Fibroblast of lung (primary cell): ENCODE data around the gene APOM. TPM values are rescaled to one million over a fixed set of nuclear protein-coding genes. Genes with fewer than 3 reads are reported as not detected.

Experiments
- DNase-seq, 2 donors: peaks; one replicate each; pipeline versions ENCODE4 v3.0.0 to v3.0.0-alpha.2; 2010; ENCODE audit warnings: low read depth in 2 of 2
- H2AFZ ChIP-seq: 2 replicates; pipeline ENCODE4 v1.5.1; 2012; ENCODE audit warnings: low read length, control low read depth, inconsistent platforms
- H3K27ac ChIP-seq: 2 replicates; pipeline ENCODE4 v1.5.1; 2011; ENCODE audit warnings: low read length, control low read depth; ENCODE audit not compliant: insufficient read depth
- H3K27me3 ChIP-seq: 2 replicates; pipeline ENCODE4 v1.5.1; 2011; ENCODE audit warnings: mild to moderate bottlenecking, low read length; ENCODE audit not compliant: control insufficient read depth, insufficient read depth
- H3K36me3 ChIP-seq: 2 replicates; pipeline ENCODE4 v1.5.1; 2011; ENCODE audit warnings: low read length; ENCODE audit not compliant: control insufficient read depth, insufficient read depth
- H3K4me1 ChIP-seq: 2 replicates; pipeline ENCODE4 v1.5.1; 2011; ENCODE audit warnings: low read length; ENCODE audit not compliant: control insufficient read depth, insufficient read depth; ENCODE audit errors: extremely low read depth
- H3K4me2 ChIP-seq: 2 replicates; pipeline ENCODE4 v1.5.1; 2011; ENCODE audit warnings: low read length, control low read depth; ENCODE audit not compliant: insufficient read depth; ENCODE audit errors: extremely low read depth
- H3K4me3 ChIP-seq, 4 experiments: fragments of 200-600 bp in 1 of 4; sonication (generic) in 1 of 4; replicated peaks in 1 of 4; 2 replicates each; pipeline ENCODE4 v1.5.1; 2011 to 2016; ENCODE audit warnings: low read length in 4 of 4, low read depth in 3 of 4, mild to moderate bottlenecking in 3 of 4, control low read depth in 2 of 4, inconsistent platforms in 1 of 4, mixed read lengths in 1 of 4; ENCODE audit not compliant: insufficient read depth in 1 of 4; ENCODE audit errors: control extremely low read depth in 1 of 4
- H3K79me2 ChIP-seq: 2 replicates; pipeline ENCODE4 v1.5.1; 2012; ENCODE audit warnings: mild to moderate bottlenecking, low read length, inconsistent platforms; ENCODE audit not compliant: control insufficient read depth, insufficient read depth
- H3K9ac ChIP-seq: 2 replicates; pipeline ENCODE4 v1.5.1; 2011; ENCODE audit warnings: mild to moderate bottlenecking, low read length, control low read depth; ENCODE audit not compliant: insufficient read depth
- H3K9me3 ChIP-seq: 2 replicates; pipeline ENCODE4 v1.5.1; 2012; ENCODE audit warnings: low read depth, low read length; ENCODE audit not compliant: control insufficient read depth, insufficient read depth
- H4K20me1 ChIP-seq: 2 replicates; pipeline ENCODE4 v1.5.1; 2011; ENCODE audit warnings: low read length; ENCODE audit not compliant: control insufficient read depth, insufficient read depth; ENCODE audit errors: extremely low read depth
- EZH2 ChIP-seq: IDR thresholded peaks from 2 replicates; pipeline ENCODE4 v1.5.1; 2012; ENCODE audit warnings: low read length, control low read depth, mild to moderate bottlenecking; ENCODE audit errors: missing control alignments
- polyA plus RNA-seq, 2 donors: library from polyadenylated mRNA; depleted of rRNA in 1 of 2; stranded (reverse) in 1 of 2; unstranded in 1 of 2; fragments of >200 nt; gene quantifications; 2 replicates each; pipeline ENCODE4 v1.2.1, GENCODE V29; 2011 to 2012; ENCODE audit warnings: missing spikeins in 1 of 2
- total RNA-seq: library from RNA; depleted of rRNA; stranded (reverse); fragments of >200 nt; gene quantifications from 2 replicates; pipeline ENCODE4 v1.2.1, GENCODE V29; 2014
- TF ChIP-seq, protein P1 (sequence below), 2 donors: IDR thresholded peaks in 1 of 2; conservative IDR thresholded peaks in 1 of 2; 1 replicate in 1 of 2; 2 replicates in 1 of 2; pipeline ENCODE4 v1.5.1; 2011 to 2012; ENCODE audit warnings: low read length in 2 of 2, control low read depth in 1 of 2, inconsistent platforms in 1 of 2, low read depth in 1 of 2, mild to moderate bottlenecking in 1 of 2

The APOM gene
- total and polyA plus RNA-seq, 2 donors (not counting 1 experiment from before 2014, with no cell fraction given), result 0.99 to 3.9 TPM

DNA sequence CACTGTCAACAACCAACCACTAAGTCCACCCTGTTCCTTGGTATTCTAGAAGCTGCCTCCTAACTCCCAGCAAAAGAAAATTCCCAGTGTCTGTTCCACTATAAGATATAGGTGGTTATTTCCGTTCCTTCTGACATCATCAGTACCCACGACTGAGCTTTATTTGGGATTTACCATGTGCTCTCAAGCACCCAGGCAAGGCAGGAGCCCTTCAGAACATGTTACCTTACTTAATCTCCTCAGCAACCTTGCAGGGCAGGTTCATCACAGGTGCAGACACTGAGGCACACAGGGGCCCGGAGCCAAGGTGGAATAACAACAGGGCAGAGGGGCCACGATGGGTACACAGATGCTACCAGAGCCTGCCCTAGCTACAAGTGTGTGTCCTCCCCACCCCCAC lies 36.7 kb downstream of the APOM start:
- peaks cover 31% of the 10 kb centered on the region for H3K36me3 ChIP-seq
- no peak overlapping the region for H3K4me3 ChIP-seq
- DNase-seq, result no peak
- no peaks in the 10 kb centered on the region for H3K27me3 ChIP-seq
- no peak overlapping the region for H3K27ac ChIP-seq
- H3K79me2 ChIP-seq, result no peaks in the 10 kb centered on the region
- H4K20me1 ChIP-seq, result no peaks in the 10 kb centered on the region
- no peaks in the 10 kb centered on the region for H3K4me1 ChIP-seq
- H3K9me3 ChIP-seq, result no peaks in the 10 kb centered on the region
- H3K4me2 ChIP-seq, result no peak overlapping the region
- H3K9ac ChIP-seq, result no peak overlapping the region
- H2AFZ ChIP-seq, result no peak overlapping the region
- TF ChIP-seq, protein P1, sequence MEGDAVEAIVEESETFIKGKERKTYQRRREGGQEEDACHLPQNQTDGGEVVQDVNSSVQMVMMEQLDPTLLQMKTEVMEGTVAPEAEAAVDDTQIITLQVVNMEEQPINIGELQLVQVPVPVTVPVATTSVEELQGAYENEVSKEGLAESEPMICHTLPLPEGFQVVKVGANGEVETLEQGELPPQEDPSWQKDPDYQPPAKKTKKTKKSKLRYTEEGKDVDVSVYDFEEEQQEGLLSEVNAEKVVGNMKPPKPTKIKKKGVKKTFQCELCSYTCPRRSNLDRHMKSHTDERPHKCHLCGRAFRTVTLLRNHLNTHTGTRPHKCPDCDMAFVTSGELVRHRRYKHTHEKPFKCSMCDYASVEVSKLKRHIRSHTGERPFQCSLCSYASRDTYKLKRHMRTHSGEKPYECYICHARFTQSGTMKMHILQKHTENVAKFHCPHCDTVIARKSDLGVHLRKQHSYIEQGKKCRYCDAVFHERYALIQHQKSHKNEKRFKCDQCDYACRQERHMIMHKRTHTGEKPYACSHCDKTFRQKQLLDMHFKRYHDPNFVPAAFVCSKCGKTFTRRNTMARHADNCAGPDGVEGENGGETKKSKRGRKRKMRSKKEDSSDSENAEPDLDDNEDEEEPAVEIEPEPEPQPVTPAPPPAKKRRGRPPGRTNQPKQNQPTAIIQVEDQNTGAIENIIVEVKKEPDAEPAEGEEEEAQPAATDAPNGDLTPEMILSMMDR (conservative IDR thresholded peaks at IDR 0.05 in 1 of 2, IDR thresholded peaks at IDR 0.05 in 1 of 2; ENCODE audit: low read depth in 1 of 2, low read length in 2 of 2), result no peak
- TF ChIP-seq EZH2, result no peak

- Histone ChIP-seq H2AFZ (no peak overlapping the region), H3K4me1 (no peaks in the 10 kb centered on the region), H3K4me2 (no peak overlapping the region), H4K20me1 (no peaks in the 10 kb centered on the region), H3K9ac (no peak overlapping the region), H3K27ac (no peak overlapping the region), H3K27me3 (no peaks in the 10 kb centered on the region), H3K4me3 (no peak overlapping the region), H3K79me2 (no peaks in the 10 kb centered on the region), H3K36me3 (peaks cover 27% of the 10 kb centered on the region), H3K9me3 (no peaks in the 10 kb centered on the region)
- DNase-seq, result no peak
- TF ChIP-seq, protein P1 (conservative IDR thresholded peaks at IDR 0.05 in 1 of 2, IDR thresholded peaks at IDR 0.05 in 1 of 2; ENCODE audit: low read depth in 1 of 2, low read length in 2 of 2), result no peak
- no peak for TF ChIP-seq EZH2
Observed at GRCh38 chr6:31692886-31693285, 37.2 kb downstream of the APOM start.

- peaks cover 21% of the 10 kb centered on the region for H3K36me3 ChIP-seq
- no peak for TF ChIP-seq EZH2
- TF ChIP-seq, protein P1 (conservative IDR thresholded peaks at IDR 0.05 in 1 of 2, IDR thresholded peaks at IDR 0.05 in 1 of 2; ENCODE audit: low read depth in 1 of 2, low read length in 2 of 2), result no peak
- no peak overlapping the region for H3K9ac ChIP-seq
- H2AFZ ChIP-seq, result no peak overlapping the region
- no peak overlapping the region for H3K27ac ChIP-seq
- no peak overlapping the region for H3K4me2 ChIP-seq
- H3K4me1 ChIP-seq, result no peaks in the 10 kb centered on the region
- H3K27me3 ChIP-seq, result no peaks in the 10 kb centered on the region
- no peaks in the 10 kb centered on the region for H3K79me2 ChIP-seq
- no peak overlapping the region for H3K4me3 ChIP-seq
- H4K20me1 ChIP-seq, result no peaks in the 10 kb centered on the region
- H3K9me3 ChIP-seq, result no peaks in the 10 kb centered on the region
- no peak for DNase-seq
Observed at GRCh38 chr6:31693535-31693934, 37.8 kb downstream of the APOM start.
